Pancreas (tissue), 10 donors: Measurements from ENCODE around the gene RPN1. TPM values are rescaled to one million over a fixed set of nuclear protein-coding genes. Genes with fewer than 3 reads are reported as not detected.

Experiments used
- ATAC-seq, 4 donors: fragments of 200-7000 bp; cut with Tn5 transposase; one replicate each; pipeline versions ENCODE4 v1.8.0 to v1.9.1; 2020; ENCODE audit warnings: mild to moderate bottlenecking in 4 of 4, moderate library complexity in 4 of 4
- DNase-seq, 6 donors: peaks; one replicate each; pipeline ENCODE4 v3.0.0-alpha.2; 2020
- FAIRE-seq: peaks from 2 replicates; lab custom pipeline; 2012; peaks lifted over from hg19 to GRCh38; lab: Jason Lieb, UNC
- H3K27ac ChIP-seq, 4 donors: fragments of 200-600 bp; sonication (generic); 1 replicate in 3 of 4; 2 replicates in 1 of 4; pipeline versions ENCODE4 v1.5.0 to v1.8.0; 2020
- H3K27me3 ChIP-seq, 4 donors: fragments of 200-600 bp; one replicate each; pipeline ENCODE4 v1.8.0; 2021
- H3K36me3 ChIP-seq, 3 donors: fragments of 200-600 bp; sonication (generic) in 1 of 3; one replicate each; pipeline versions ENCODE4 v1.5.0 to v1.8.0; 2020 to 2021
- H3K4me1 ChIP-seq, 3 donors: fragments of 200-600 bp; one replicate each; pipeline ENCODE4 v1.8.0; 2021
- H3K4me3 ChIP-seq, 4 donors: fragments of 200-600 bp; sonication (generic) in 2 of 4; one replicate each; pipeline versions ENCODE4 v1.5.0 to v1.8.0; 2020 to 2021
- H3K9me3 ChIP-seq, 4 donors: fragments of 200-600 bp; one replicate each; pipeline ENCODE4 v1.8.0; 2021
- CTCF ChIP-seq, 4 donors: fragments of 200-600 bp; sonication (generic) in 3 of 4; IDR thresholded peaks; one replicate each; pipeline versions ENCODE4 v1.5.0 to v1.8.0; 2021; ENCODE audit warnings: antibody characterized with exemption in 4 of 4
- WGBS, 2 donors: extraction: QIAGEN DNeasy Blood & Tissue Kit; methylation state at CpG; one replicate each; pipeline ENCODE4 v1.1.7; 2013; 5-methylcytosine and 5-hydroxymethylcytosine counted together
- intact Hi-C, 3 donors: fragments of 100-400 bp; cut with DNase I; formaldehyde crosslinking; loops; one replicate each; pipeline versions ENCODE4 v1.11.1 to v1.14.2; 2022
- polyA plus RNA-seq, 2 donors: library from polyadenylated mRNA; stranded (reverse); fragments of 200-250 nt; gene quantifications; one replicate each; pipeline ENCODE4 v1.2.3, GENCODE V29; 2013
- total RNA-seq, 6 donors: library from RNA; stranded (reverse); fragmentation: NEBNext Ultra II Directional in 4 of 6; extraction: Animal tissue kit (Norgen Biotek cat#: 25700) in 4 of 6; gene quantifications; one replicate each; pipeline versions ENCODE4 v1.2.1 to v1.2.4, GENCODE V29; 2021 to 2023
- donor health status: healthy with polysubstance abuse.
- donor health status: DM: no; HTN: no; CAD: no; lungs with moderate emphysema.
- donor health status: DM: no; HTN: no; CAD: no.
- donor health status: control.
- donor health status: control.
- donor health status: Bipolar disorder and iron deficiency.
- donor health status: DM: yes; HTN: yes; CAD: no.
- donor health status: DM: no; HTN: no; CAD: no.
- donor health status: DM: no; HTN: no; CAD: no.
- donor health status: DM: yes; HTN: yes; CAD: no.

Gene RPN1
- total and polyA plus RNA-seq, 8 donors, result 52.5 to 137 (median 84.8) TPM

GRCh38 chr3:128624526-128625138 is 26.0 kb downstream of the RPN1 start:
- DNase-seq (no peak), FAIRE-seq (no peak), ATAC-seq (no peak)
- Histone ChIP-seq H3K4me1 (no peaks in the 10 kb centered on the region), H3K36me3 (peaks cover 21 to 89% (median 39%) of the 10 kb centered on the region in 3 donors), H3K4me3 (no peak overlapping the region), H3K27ac (no peak overlapping the region), H3K9me3 (no peaks in the 10 kb centered on the region), H3K27me3 (no peaks in the 10 kb centered on the region)
- intact Hi-C loops, result no loop called here
- WGBS, 2 donors, result 85% methylated on average over 11 of the region's 11 CpGs
- no peak for TF ChIP-seq CTCF (IDR thresholded peaks at IDR 0.05)

DNA sequence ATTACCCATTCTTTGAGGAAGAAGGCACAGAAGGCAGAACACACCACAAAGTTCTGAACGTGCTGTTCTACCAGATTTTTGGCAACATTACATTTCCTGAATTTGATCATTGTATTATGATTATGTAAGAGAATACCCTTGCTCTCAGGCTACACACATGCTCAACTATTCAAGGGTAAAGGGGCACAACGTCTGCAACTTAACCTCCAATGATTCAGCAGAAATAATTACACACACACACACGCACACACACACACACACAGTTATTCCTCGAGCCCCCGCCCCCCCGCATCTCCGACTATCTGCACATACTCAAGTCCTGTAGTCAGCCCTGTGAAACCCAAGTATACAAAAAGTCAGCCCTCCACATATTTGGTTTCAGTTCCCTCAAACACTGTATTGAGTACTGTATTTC is 26.8 kb downstream of the RPN1 start:
- no peak overlapping the region for H3K4me3 ChIP-seq
- intact Hi-C loops, result no loop called here
- TF ChIP-seq CTCF (IDR thresholded peaks at IDR 0.05), result no peak
- H3K27ac ChIP-seq, result no peak overlapping the region
- H3K9me3 ChIP-seq, result no peaks in the 10 kb centered on the region
- peaks cover 21 to 85% (median 45%) of the 10 kb centered on the region in 3 donors for H3K36me3 ChIP-seq
- H3K4me1 ChIP-seq, result peaks cover 0 to 4% (median 3%) of the 10 kb centered on the region in 3 donors
- ATAC-seq (peak in 1 of 4 donors; percentile 7), FAIRE-seq (no peak), DNase-seq (no peak)
- 54 to 60% methylated on average over 7 of the region's 7 CpGs for WGBS, 2 donors
- H3K27me3 ChIP-seq, result no peaks in the 10 kb centered on the region

DNA sequence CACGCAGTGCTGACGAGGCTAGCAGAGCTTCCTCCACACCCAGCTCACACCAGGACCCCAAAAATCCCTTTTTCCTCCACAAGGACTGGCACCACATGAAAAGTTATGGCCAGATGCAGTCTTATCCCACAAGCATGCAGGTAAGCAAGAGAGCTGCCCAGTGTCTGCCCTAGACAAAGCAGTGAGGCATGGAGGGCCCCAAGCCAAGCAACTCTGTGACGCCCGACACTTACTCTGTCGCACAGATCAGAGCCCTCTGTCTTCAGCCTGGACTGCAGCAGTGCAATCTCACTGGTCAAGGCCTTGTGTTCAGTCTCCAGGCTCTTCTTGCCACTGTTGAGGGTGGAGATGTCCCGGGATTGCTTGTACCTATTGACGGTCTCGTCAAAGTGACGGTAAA is 28.7 kb downstream of the RPN1 start:
- H3K27ac ChIP-seq, result no peak overlapping the region
- WGBS, 2 donors, result 87 to 92% methylated on average over 9 of the region's 9 CpGs
- ATAC-seq (no peak), DNase-seq (no peak), FAIRE-seq (no peak)
- no peak for TF ChIP-seq CTCF (IDR thresholded peaks at IDR 0.05)
- intact Hi-C loops, result no loop called here
- peaks cover 21 to 68% (median 45%) of the 10 kb centered on the region in 3 donors for H3K36me3 ChIP-seq
- H3K27me3 ChIP-seq, result no peaks in the 10 kb centered on the region
- H3K4me3 ChIP-seq, result no peak overlapping the region
- H3K4me1 ChIP-seq, result peaks cover 0 to 10% (median 7%) of the 10 kb centered on the region in 3 donors
- no peaks in the 10 kb centered on the region for H3K9me3 ChIP-seq

GRCh38 chr3:128621234-128621633 is 29.4 kb downstream of the RPN1 start:
- 84 to 89% methylated on average over 6 of the region's 6 CpGs for WGBS, 2 donors
- TF ChIP-seq CTCF (IDR thresholded peaks at IDR 0.05), result no peak
- ATAC-seq (no peak), DNase-seq (no peak), FAIRE-seq (no peak)
- peaks cover 0 to 10% (median 7%) of the 10 kb centered on the region in 3 donors for H3K4me1 ChIP-seq
- intact Hi-C loops, result no loop called here
- peaks cover 16 to 61% (median 45%) of the 10 kb centered on the region in 3 donors for H3K36me3 ChIP-seq
- H3K9me3 ChIP-seq, result no peaks in the 10 kb centered on the region
- no peak overlapping the region for H3K4me3 ChIP-seq
- no peaks in the 10 kb centered on the region for H3K27me3 ChIP-seq
- H3K27ac ChIP-seq, result no peak overlapping the region

DNA sequence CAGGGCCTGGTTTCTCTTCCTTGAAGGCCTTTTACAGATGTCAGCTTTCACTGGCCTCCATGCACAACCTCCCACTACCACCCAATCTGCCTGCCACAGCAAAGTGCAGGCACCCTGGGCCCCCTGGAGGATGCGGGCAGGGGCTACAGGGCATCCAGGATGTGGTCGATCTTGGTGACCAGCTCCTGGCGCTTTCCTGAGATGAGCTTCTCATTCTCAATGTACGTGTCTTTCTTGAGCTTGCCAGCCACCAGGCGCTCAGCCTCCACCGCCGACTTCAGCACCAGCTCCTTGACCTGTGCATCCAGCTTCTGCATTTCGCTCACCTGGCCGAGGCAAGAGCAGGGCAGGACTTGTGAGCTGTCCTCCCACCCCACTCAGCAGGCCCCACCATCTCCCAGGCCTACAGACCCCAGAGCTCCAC is 30.3 kb downstream of the RPN1 start:
- H3K4me1 ChIP-seq, result peaks cover 0 to 10% (median 7%) of the 10 kb centered on the region in 3 donors
- DNase-seq, result peak in 1 of 6 donors; percentile 58
- no peak overlapping the region for H3K4me3 ChIP-seq
- 86 to 88% methylated on average over 9 of the region's 9 CpGs for WGBS, 2 donors
- intact Hi-C loops, result no loop called here
- no peak overlapping the region for H3K27ac ChIP-seq
- FAIRE-seq, result no peak
- H3K27me3 ChIP-seq, result no peaks in the 10 kb centered on the region
- H3K36me3 ChIP-seq, result peaks cover 8 to 51% (median 39%) of the 10 kb centered on the region in 3 donors
- TF ChIP-seq CTCF (IDR thresholded peaks at IDR 0.05), result no peak
- ATAC-seq, result no peak
- no peaks in the 10 kb centered on the region for H3K9me3 ChIP-seq
